ENCODE measurements around the gene TUG1. TPM values are rescaled to one million over a fixed set of nuclear protein-coding genes. Genes with fewer than 3 reads are reported as not detected.

TUG1 gene
- polyA plus RNA-seq, 1 experiment: 152 TPM

- TF ChIP-seq CTCF (IDR thresholded peaks at IDR 0.05; ENCODE audit: low read depth, low read length): no peak
- Histone ChIP-seq H3K9me3 (ENCODE audit: control insufficient read depth, insufficient read depth, low read length) (peaks cover 5% of the 10 kb centered on the region; the same call in 1 of the 2 replicates), H3K4me3 (ENCODE audit: low read depth, low read length) (no peak overlapping the region), H3K27me3 (ENCODE audit: control insufficient read depth, insufficient read depth, low read length) (no peaks in the 10 kb centered on the region), H3K27ac (ENCODE audit: low read depth, low read length) (no peak overlapping the region)
- DNase-seq (ENCODE audit: low read depth, low spot score): no peak
- POLR2A ChIA-PET: no interaction called here
- CTCF ChIA-PET: interaction anchor here (0.7 to 0.8 kb wide), 3 partner anchors 92 to 160 kb away, joined by 3 to 6 read pairs (median 3); no protein-coding TSS in a partner anchor
Measured at GRCh38 chr22:30923168-30923900, 45.7 kb upstream of the TUG1 start.

- DNase-seq (ENCODE audit: low read depth, low spot score): no peak
- H3K4me3 ChIP-seq (ENCODE audit: low read depth, low read length): no peak overlapping the region
- TF ChIP-seq CTCF (IDR thresholded peaks at IDR 0.05; ENCODE audit: low read depth, low read length): no peak
- ChIA-PET CTCF (interaction anchor here (1.4 kb wide), 1 partner anchor 162 kb away, joined by 3 read pairs; no protein-coding TSS in a partner anchor), POLR2A (no interaction called here)
- H3K9me3 ChIP-seq (ENCODE audit: control insufficient read depth, insufficient read depth, low read length): peaks cover 5% of the 10 kb centered on the region; the same call in 1 of the 2 replicates
- no peak overlapping the region for H3K27ac ChIP-seq (ENCODE audit: low read depth, low read length)
- no peaks in the 10 kb centered on the region for H3K27me3 ChIP-seq (ENCODE audit: control insufficient read depth, insufficient read depth, low read length)
Measured at GRCh38 chr22:30925667-30926066, 43.4 kb upstream of the TUG1 start.

GRCh38 chr22:30926706-30927105 lies 42.4 kb upstream of the TUG1 start:
- POLR2A ChIA-PET: interaction anchor here (0.7 kb wide), 1 partner anchor 259 kb away, joined by 16 read pairs; the partner anchor contains the start of gene DUSP18
- Histone ChIP-seq H3K4me3 (ENCODE audit: low read depth, low read length) (no peak overlapping the region), H3K9me3 (ENCODE audit: control insufficient read depth, insufficient read depth, low read length) (peaks cover 5% of the 10 kb centered on the region; the same call in 1 of the 2 replicates), H3K27me3 (ENCODE audit: control insufficient read depth, insufficient read depth, low read length) (no peaks in the 10 kb centered on the region), H3K27ac (ENCODE audit: low read depth, low read length) (no peak overlapping the region)
- no peak for DNase-seq (ENCODE audit: low read depth, low spot score)
- TF ChIP-seq CTCF (IDR thresholded peaks at IDR 0.05; ENCODE audit: low read depth, low read length): no peak
- CTCF ChIA-PET: interaction anchor here (0.7 kb wide), 1 partner anchor 163 kb away, joined by 3 read pairs; no protein-coding TSS in a partner anchor

GRCh38 chr22:30927806-30928205 lies 41.3 kb upstream of the TUG1 start:
- Histone ChIP-seq H3K4me3 (ENCODE audit: low read depth, low read length) (no peak overlapping the region), H3K9me3 (ENCODE audit: control insufficient read depth, insufficient read depth, low read length) (no peaks in the 10 kb centered on the region), H3K27me3 (ENCODE audit: control insufficient read depth, insufficient read depth, low read length) (no peaks in the 10 kb centered on the region), H3K27ac (ENCODE audit: low read depth, low read length) (no peak overlapping the region)
- POLR2A ChIA-PET: no interaction called here
- TF ChIP-seq CTCF (IDR thresholded peaks at IDR 0.05; ENCODE audit: low read depth, low read length): no peak
- CTCF ChIA-PET: no interaction called here
- no peak for DNase-seq (ENCODE audit: low read depth, low spot score)

GRCh38 chr22:30928401-30928800 lies 40.7 kb upstream of the TUG1 start:
- DNase-seq (ENCODE audit: low read depth, low spot score): no peak
- ChIA-PET CTCF (no interaction called here), POLR2A (no interaction called here)
- Histone ChIP-seq H3K27me3 (ENCODE audit: control insufficient read depth, insufficient read depth, low read length) (no peaks in the 10 kb centered on the region), H3K4me3 (ENCODE audit: low read depth, low read length) (no peak overlapping the region), H3K27ac (ENCODE audit: low read depth, low read length) (no peak overlapping the region), H3K9me3 (ENCODE audit: control insufficient read depth, insufficient read depth, low read length) (no peaks in the 10 kb centered on the region)
- no peak for TF ChIP-seq CTCF (IDR thresholded peaks at IDR 0.05; ENCODE audit: low read depth, low read length)

All from AG04450 (cell line).